ENCODE measurements around the gene SYT6. TPM values are rescaled to one million over a fixed set of nuclear protein-coding genes. Genes with fewer than 3 reads are reported as not detected.

SYT6 gene
- total RNA-seq, 1 donor from 2014 or later, result not detected

DNA sequence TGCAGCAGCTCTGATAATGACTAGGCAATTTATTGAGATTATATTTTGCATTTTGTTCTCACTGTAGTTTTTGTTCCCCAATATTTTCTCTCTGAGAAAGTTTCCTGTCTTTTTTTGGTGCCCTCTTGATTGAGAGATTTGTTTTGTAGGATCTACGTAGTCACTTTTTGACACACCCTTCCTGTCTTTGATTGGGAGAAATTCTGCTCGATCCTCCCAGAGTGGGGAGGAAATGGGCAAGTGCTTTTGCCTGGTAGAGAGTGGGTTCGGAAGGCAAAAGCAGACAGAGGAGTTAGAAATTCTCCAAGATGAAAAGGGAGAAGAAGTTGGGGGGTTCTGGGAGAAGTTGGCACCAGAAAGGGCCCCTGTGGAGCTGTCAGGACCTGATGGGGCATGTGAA, 42.1 kb upstream of the SYT6 start:
- no peaks in the 10 kb centered on the region for H3K27me3 ChIP-seq
- H3K4me3 ChIP-seq, result no peak overlapping the region
- DNase-seq (ENCODE audit: extremely low spot score in 2 of 2), result no peak
- H3K36me3 ChIP-seq, result no peaks in the 10 kb centered on the region
- no peak for TF ChIP-seq POLR2A (IDR thresholded peaks at IDR 0.05)
- TF ChIP-seq POLR2AphosphoS5 (IDR thresholded peaks at IDR 0.05; ENCODE audit: insufficient read depth in 1 of 2, low read depth in 1 of 2), result no peak
- no peak for TF ChIP-seq CTCF (IDR thresholded peaks at IDR 0.05)
- intact Hi-C loops (cut with DNase I), result no loop called here
- no peak overlapping the region for H3K27ac ChIP-seq
- H3K9me3 ChIP-seq, result no peaks in the 10 kb centered on the region
- H3K4me1 ChIP-seq, result no peaks in the 10 kb centered on the region

DNA sequence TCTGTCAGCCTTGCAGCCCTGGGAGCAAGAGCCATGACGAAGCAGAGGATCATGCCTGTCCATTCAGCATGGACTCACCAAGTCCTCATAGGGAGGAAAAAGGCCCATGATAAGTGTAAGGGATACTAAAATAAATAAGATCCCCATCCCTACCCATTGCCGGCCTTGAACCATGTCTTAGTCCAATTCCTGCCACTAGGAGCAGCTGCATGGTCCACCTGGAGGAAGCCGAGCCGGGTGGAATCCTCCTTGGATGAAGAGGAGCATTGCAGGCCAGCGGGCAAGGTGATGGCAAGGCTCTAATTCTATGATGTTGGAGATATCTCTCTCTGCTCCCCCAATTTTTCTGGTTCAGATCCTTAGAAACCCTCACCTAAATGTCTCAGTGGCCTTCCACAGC, 38.7 kb upstream of the SYT6 start:
- Histone ChIP-seq H3K9me3 (no peaks in the 10 kb centered on the region), H3K36me3 (no peaks in the 10 kb centered on the region), H3K4me1 (no peaks in the 10 kb centered on the region), H3K27me3 (no peaks in the 10 kb centered on the region), H3K27ac (no peak overlapping the region), H3K4me3 (no peak overlapping the region)
- intact Hi-C loops (cut with DNase I), result no loop called here
- TF ChIP-seq POLR2A (IDR thresholded peaks at IDR 0.05) (no peak), CTCF (IDR thresholded peaks at IDR 0.05) (no peak), POLR2AphosphoS5 (IDR thresholded peaks at IDR 0.05; ENCODE audit: insufficient read depth in 1 of 2, low read depth in 1 of 2) (no peak)
- no peak for DNase-seq (ENCODE audit: extremely low spot score in 2 of 2)

DNA sequence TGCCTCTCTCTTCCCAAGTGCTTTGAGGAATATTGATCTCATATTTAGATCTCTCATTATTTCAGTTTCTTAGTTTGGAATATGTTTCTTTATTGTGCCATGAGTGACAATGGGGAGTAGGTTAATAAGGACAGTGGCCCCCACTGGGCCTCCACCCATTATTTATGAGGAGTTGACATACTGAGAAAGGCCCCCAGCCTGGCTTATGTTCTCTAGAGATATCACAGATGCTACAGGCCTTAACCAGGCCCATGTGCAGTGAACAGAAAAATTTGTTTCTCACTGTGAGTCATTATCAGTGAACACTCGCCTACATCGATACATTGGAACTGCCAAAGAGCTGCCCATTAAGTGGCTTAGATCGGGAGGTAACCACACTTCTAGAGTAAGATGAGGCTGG, 35.7 kb upstream of the SYT6 start:
- Histone ChIP-seq H3K4me1 (no peaks in the 10 kb centered on the region), H3K27ac (no peak overlapping the region), H3K9me3 (no peaks in the 10 kb centered on the region), H3K4me3 (no peak overlapping the region), H3K36me3 (no peaks in the 10 kb centered on the region), H3K27me3 (no peaks in the 10 kb centered on the region)
- no peak for TF ChIP-seq CTCF (IDR thresholded peaks at IDR 0.05)
- DNase-seq (ENCODE audit: extremely low spot score in 2 of 2), result peak in 1 of 2 donors; percentile 4
- intact Hi-C loops (cut with DNase I), result no loop called here

DNA sequence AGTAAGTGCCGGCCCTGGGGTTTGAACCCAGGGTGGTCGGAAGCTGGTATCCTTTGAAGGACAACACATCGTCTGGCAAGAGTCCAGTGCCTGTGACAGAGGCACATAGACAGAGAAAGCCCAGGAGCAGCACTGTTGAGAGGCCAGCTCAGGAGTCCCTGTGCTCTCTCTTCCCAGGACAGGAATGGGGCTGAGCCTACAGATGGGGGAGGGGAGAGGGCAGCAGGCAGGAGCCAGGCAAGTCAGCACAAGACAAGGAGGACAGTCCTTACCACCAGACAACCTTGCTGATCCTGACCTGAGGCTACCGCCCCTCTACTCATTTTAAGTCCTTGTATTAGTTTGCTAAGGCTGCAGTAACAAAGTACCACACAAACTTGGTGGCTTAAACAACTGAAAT, 27.7 kb upstream of the SYT6 start:
- no peak overlapping the region for H3K4me3 ChIP-seq
- no peak for DNase-seq (ENCODE audit: extremely low spot score in 2 of 2)
- no peaks in the 10 kb centered on the region for H3K4me1 ChIP-seq
- no peaks in the 10 kb centered on the region for H3K9me3 ChIP-seq
- no peaks in the 10 kb centered on the region for H3K27me3 ChIP-seq
- H3K36me3 ChIP-seq, result no peaks in the 10 kb centered on the region
- TF ChIP-seq POLR2A (IDR thresholded peaks at IDR 0.05) (no peak), POLR2AphosphoS5 (IDR thresholded peaks at IDR 0.05; ENCODE audit: insufficient read depth in 1 of 2, low read depth in 1 of 2) (no peak), CTCF (IDR thresholded peaks at IDR 0.05) (no peak)
- no peak overlapping the region for H3K27ac ChIP-seq
- intact Hi-C loops (cut with DNase I), result no loop called here

DNA sequence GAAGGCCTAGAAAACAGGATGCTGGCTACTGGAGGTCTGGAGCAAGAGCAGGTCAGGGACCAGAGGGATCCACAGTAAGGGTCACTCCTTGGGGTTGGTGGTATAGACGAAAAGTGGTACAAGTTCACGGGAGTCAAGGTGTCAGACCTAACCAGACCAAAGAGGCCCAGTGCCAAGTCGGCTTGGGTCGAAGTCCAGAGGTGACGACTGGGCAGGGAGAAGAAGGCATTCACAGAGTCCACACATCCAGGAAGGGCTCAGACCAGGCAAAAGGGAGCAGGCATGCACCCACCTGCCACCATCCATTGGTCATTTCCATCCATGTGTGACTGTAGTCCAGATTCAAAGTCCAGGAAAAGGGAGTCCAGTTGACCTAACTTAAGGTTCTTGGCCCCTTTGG, 27.1 kb upstream of the SYT6 start:
- TF ChIP-seq POLR2A (IDR thresholded peaks at IDR 0.05) (no peak), CTCF (IDR thresholded peaks at IDR 0.05) (no peak), POLR2AphosphoS5 (IDR thresholded peaks at IDR 0.05; ENCODE audit: insufficient read depth in 1 of 2, low read depth in 1 of 2) (no peak)
- no peak overlapping the region for H3K4me3 ChIP-seq
- intact Hi-C loops (cut with DNase I), result no loop called here
- no peak for DNase-seq (ENCODE audit: extremely low spot score in 2 of 2)
- no peak overlapping the region for H3K27ac ChIP-seq
- no peaks in the 10 kb centered on the region for H3K4me1 ChIP-seq
- H3K27me3 ChIP-seq, result no peaks in the 10 kb centered on the region
- no peaks in the 10 kb centered on the region for H3K9me3 ChIP-seq
- H3K36me3 ChIP-seq, result no peaks in the 10 kb centered on the region
